Activated CD8-positive, alpha-beta memory T cell treated with anti-CD3 and anti-CD28 coated beads for 1 hour (primary cell): ENCODE results near the gene OR8D2.
"Not testable (repeated sequence)": the region's sequence is repeated elsewhere in the genome, so short reads cannot be mapped to it uniquely, and the experiment has no call there.

Experiments
- DNase-seq, 2 donors: peaks; one replicate each; pipeline ENCODE4 v3.0.0-alpha.2; 2020; ENCODE audit warnings: low read depth in 1 of 2; ENCODE audit errors: extremely low read depth in 1 of 2

The OR8D2 gene

GRCh38 chr11:124294687-124295086, 25.3 kb downstream of the OR8D2 start:
- DNase-seq = no peak

DNA sequence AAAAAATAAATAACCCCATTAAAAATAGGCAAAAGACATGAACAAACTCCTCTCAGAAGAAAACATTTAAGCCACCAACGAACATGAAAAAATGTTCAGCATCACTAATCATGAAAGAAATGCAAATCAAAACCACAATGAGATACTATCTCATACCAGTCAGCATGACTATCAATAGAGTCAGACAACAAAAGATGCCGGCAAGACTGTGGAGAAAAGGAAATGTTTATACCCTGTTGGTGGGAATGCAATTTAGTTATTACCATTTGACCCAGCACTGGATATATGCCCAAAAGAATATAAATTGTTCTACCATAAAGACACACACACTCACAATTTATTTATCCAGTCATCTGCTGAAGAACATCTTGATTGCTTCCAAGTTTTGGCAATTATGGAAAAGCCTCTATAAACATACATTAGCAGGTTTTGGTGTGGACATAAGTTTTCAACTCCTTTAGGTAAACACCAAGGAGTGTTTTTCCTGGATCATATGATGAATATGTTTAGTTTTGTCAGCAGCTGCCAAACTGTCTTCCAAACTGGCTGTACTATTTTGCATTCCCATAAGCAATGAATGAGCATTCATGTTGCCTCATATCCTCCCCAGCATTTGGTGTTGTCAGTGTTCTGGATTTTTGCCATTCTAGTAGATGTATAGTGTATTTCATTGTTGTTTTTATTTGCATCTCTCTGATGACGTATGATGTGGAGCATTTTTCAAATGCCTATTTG, 34.2 kb downstream of the OR8D2 start:
- no peak for DNase-seq

DNA sequence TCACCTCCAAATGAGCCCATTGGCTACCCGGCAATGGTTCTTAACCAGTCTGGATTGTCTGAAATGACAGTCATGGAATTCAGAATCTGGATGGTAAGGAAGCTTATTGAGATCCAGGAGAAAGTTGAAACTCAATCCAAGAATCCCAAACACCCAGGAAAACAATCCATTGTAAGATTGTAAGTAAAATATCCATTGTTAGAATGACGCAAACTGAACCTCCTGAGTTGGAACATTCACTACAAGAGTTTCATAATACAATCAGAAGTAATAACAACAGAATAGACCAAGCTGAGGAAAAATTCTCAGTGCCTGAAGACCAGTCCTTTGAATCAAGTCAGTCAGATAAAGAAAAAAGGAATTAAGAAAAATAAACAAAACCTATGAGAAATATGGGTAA, 41.7 kb downstream of the OR8D2 start:
- no peak for DNase-seq

GRCh38 chr11:124277804-124278203, 42.2 kb downstream of the OR8D2 start:
- no peak for DNase-seq

DNA sequence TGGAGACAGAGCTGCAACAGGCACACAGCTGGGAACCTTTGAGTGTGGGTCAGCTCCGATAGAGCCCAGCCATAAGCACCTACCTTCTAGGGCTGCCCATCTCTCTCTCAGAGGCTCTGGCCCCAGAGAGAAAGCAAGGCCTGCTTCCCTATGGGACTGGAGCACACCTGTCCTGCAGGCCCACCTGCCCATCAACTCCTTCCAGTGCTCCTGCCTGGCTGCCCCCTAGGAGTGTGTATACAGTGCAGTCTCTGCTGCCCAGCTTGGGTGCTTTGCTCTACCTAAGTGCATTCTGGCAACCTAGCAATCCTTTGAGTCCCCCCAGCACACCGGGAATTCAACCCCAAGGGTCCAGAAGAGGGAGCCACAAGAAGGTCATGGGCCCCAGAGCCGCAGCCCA, 42.8 kb downstream of the OR8D2 start:
- no peak for DNase-seq

DNA sequence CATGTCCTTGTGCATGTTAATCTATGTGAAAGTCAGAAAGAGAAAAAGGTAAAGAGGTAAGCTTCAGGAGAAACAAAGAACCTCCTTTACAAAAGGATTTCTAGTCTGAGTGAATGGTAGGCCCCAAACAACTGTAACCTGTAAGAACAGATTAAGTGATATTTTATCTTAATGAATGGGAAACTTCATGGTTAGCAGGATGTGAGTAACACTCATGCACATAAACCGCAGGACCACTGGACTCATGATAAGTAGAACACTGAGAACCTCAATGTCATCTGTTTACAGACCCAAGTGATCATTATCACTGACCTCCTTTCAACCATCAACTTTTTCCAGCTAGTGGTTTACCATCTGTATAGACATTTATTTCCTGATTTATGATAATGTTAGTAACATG, 43.9 kb downstream of the OR8D2 start:
- DNase-seq = no peak

DNA sequence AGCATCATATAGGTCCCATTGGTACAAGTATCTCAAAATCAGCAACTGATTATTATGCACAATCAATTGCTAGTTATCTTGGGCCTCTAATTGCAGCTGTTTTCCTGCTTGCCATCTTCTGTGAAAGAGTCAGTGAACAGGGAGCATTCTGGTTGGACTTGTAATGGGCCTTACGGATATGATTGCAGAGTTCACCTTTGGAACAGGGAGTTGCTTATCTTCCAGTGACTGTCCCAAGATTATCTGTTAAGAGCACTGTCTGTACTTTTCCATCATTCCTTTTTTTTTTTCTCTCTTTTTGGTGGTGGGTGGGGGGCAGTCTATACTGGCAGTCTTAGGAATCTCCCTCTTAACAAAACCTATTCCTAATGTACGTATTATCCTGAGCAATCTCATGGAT, 46.0 kb downstream of the OR8D2 start:
- no peak for DNase-seq

- not testable (repeated sequence) for DNase-seq
Observed at GRCh38 chr11:124270886-124271285, 49.1 kb downstream of the OR8D2 start.
